Measurements from ENCODE around the gene MEI1. TPM values are rescaled to one million over a fixed set of nuclear protein-coding genes. Genes with fewer than 3 reads are reported as not detected.
"Not testable (repeated sequence)": the region's sequence is repeated elsewhere in the genome, so short reads cannot be mapped to it uniquely, and the experiment has no call there.

The MEI1 gene
- total RNA-seq, 3 donors from 2014 or later (not counting 1 experiment from before 2014, with no cell fraction given): 44.7 to 75.6 (median 50.3) TPM

DNA sequence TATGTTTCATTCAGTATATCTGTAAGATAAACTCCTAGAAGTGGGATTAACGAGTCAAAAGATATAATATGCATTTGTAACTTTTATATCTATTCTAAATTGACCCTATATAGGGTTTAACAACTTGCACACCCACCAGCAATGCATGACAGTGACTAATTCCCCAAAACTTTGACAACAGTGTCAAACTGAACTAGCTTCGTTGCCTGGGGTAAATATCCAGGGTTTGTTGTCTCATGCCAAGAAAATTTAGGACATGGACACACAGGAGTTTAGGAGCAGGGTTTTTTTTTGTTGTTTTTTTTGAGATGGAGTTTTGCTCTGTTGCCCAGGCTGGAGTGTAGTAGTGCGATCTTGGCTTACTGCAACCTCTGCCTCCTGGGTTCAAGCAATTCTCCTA, 15.7 kb upstream of the MEI1 start:
- Histone ChIP-seq H3K36me3 (ENCODE audit: control insufficient read depth, insufficient read depth, low read length) (peaks cover 20% of the 10 kb centered on the region), H3K9me3 (ENCODE audit: control insufficient read depth, insufficient read depth, low read length) (no peaks in the 10 kb centered on the region), H3K4me1 (ENCODE audit: control insufficient read depth, insufficient read depth, low read length) (peaks cover 20% of the 10 kb centered on the region), H3K4me3 (ENCODE audit: low read length) (no peak overlapping the region), H3K27ac (ENCODE audit: low read length) (no peak overlapping the region), H3K27me3 (ENCODE audit: control insufficient read depth, insufficient read depth, low read length) (no peaks in the 10 kb centered on the region)
- H3K36me3 Mint-ChIP-seq: no peaks in the 10 kb centered on the region
- peaks cover 20 to 21% of the 10 kb centered on the region in 2 donors for H3K4me1 Mint-ChIP-seq
- DNase-seq: no peak
- no peak for ATAC-seq
- peak overlapping the region; percentile 94 to 98 for H3K27ac Mint-ChIP-seq
- intact Hi-C loops (cut with micrococcal nuclease): no loop called here
- H3K9me3 Mint-ChIP-seq: no peaks in the 10 kb centered on the region
- 83% methylated on average over 1 of the region's 3 CpGs for WGBS (ENCODE audit: insufficient coverage)
- H3K27me3 Mint-ChIP-seq (ENCODE audit: low read depth in 2 of 2): no peaks in the 10 kb centered on the region
- H3K4me3 Mint-ChIP-seq: peak overlapping the region; percentile 40
- TF ChIP-seq, protein P1, sequence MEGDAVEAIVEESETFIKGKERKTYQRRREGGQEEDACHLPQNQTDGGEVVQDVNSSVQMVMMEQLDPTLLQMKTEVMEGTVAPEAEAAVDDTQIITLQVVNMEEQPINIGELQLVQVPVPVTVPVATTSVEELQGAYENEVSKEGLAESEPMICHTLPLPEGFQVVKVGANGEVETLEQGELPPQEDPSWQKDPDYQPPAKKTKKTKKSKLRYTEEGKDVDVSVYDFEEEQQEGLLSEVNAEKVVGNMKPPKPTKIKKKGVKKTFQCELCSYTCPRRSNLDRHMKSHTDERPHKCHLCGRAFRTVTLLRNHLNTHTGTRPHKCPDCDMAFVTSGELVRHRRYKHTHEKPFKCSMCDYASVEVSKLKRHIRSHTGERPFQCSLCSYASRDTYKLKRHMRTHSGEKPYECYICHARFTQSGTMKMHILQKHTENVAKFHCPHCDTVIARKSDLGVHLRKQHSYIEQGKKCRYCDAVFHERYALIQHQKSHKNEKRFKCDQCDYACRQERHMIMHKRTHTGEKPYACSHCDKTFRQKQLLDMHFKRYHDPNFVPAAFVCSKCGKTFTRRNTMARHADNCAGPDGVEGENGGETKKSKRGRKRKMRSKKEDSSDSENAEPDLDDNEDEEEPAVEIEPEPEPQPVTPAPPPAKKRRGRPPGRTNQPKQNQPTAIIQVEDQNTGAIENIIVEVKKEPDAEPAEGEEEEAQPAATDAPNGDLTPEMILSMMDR (IDR thresholded peaks at IDR 0.05): no peak

DNA sequence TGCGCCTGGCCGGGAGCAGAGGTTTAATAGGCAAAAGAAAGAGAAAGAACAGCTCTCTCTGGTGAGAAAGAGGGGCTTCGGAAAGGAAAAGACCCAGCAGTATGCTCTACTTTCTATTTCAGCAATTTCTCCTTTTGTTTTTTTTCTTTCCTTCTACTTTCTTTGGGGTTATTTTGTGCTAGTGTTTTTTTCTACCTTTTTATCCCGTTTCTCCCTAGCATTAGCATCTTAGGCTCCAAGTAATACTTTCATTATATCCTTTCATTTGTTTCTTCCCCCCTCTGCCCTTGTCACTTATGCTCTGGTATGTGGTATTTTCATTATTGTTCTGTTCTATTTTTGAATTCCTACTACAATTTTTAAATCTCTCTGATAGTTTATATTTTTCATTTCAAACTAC, 15.1 kb upstream of the MEI1 start:
- no peak overlapping the region for H3K27ac ChIP-seq (ENCODE audit: low read length)
- no peaks in the 10 kb centered on the region for H3K27me3 ChIP-seq (ENCODE audit: control insufficient read depth, insufficient read depth, low read length)
- Mint-ChIP-seq H3K27me3 (ENCODE audit: low read depth in 2 of 2) (no peaks in the 10 kb centered on the region), H3K36me3 (no peaks in the 10 kb centered on the region), H3K9me3 (no peaks in the 10 kb centered on the region), H3K4me1 (peaks cover 24% of the 10 kb centered on the region in 2 donors), H3K27ac (peak overlapping the region in 1 of 2 donors; percentile 98), H3K4me3 (peak overlapping the region; percentile 0)
- intact Hi-C loops (cut with micrococcal nuclease): no loop called here
- ATAC-seq: no peak
- H3K36me3 ChIP-seq (ENCODE audit: control insufficient read depth, insufficient read depth, low read length): peaks cover 15% of the 10 kb centered on the region
- no peak overlapping the region for H3K4me3 ChIP-seq (ENCODE audit: low read length)
- TF ChIP-seq, protein P1 (IDR thresholded peaks at IDR 0.05): no peak
- no peaks in the 10 kb centered on the region for H3K9me3 ChIP-seq (ENCODE audit: control insufficient read depth, insufficient read depth, low read length)
- WGBS (ENCODE audit: insufficient coverage): 93% methylated on average over 2 of the region's 4 CpGs
- DNase-seq: no peak
- H3K4me1 ChIP-seq (ENCODE audit: control insufficient read depth, insufficient read depth, low read length): peaks cover 24% of the 10 kb centered on the region

DNA sequence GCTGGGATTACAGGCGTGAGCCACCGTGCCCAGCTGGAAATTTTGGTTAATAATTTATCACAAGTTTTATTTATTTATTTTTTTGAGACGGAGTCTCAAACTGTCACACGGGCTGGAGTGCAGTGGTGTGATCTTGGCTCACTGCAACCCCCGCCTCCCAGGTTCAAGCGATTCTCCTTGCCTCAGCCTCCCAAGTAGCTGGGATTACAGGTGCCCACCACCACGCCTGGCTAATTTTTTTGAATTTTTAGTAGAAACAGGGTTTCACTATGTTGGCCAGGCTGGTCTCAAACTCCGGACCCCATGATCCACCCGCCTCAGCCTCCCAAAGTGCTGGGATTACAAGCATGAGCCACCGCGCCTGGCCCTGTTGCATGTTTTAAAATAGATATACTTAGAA, 12.4 kb upstream of the MEI1 start:
- H3K27ac ChIP-seq (ENCODE audit: low read length); H3K36me3 Mint-ChIP-seq; H3K27me3 Mint-ChIP-seq (ENCODE audit: low read depth in 2 of 2); DNase-seq; ATAC-seq; H3K36me3 ChIP-seq (ENCODE audit: control insufficient read depth, insufficient read depth, low read length); H3K4me3 ChIP-seq (ENCODE audit: low read length); H3K9me3 Mint-ChIP-seq; intact Hi-C loops (cut with micrococcal nuclease); H3K27me3 ChIP-seq (ENCODE audit: control insufficient read depth, insufficient read depth, low read length); H3K9me3 ChIP-seq (ENCODE audit: control insufficient read depth, insufficient read depth, low read length): not testable (repeated sequence)
- H3K27ac Mint-ChIP-seq: peak overlapping the region in 1 of 2 donors; percentile 98
- H3K4me1 Mint-ChIP-seq: peaks cover 24 to 28% of the 10 kb centered on the region in 2 donors
- H3K4me3 Mint-ChIP-seq: peak overlapping the region; percentile 97
- H3K4me1 ChIP-seq (ENCODE audit: control insufficient read depth, insufficient read depth, low read length): peaks cover 24% of the 10 kb centered on the region
- WGBS (ENCODE audit: insufficient coverage): 97% methylated on average over 9 of the region's 11 CpGs

DNA sequence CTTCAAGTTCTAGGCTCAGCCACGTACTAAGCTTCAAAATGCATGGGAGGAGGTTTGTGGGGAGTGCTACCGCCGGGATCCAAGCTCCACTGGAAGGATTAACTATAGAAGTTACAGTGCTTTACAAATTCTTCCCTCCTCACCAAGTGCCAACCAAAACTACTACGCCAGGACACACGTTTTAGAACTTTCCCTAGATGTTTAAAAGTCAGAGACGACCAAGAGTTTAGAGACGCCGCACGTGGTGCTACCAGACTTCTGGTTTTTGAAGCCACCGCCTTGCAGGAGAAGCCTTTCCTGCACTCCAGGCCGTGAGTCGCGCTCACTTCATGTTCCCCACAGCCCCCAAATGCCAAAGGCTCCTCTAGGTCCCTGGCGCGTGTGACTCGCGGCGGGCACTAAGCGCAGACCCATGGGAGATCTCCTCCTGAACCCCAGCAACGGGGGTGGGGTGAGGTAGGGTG, 11.4 kb upstream of the MEI1 start:
- no peaks in the 10 kb centered on the region for H3K36me3 Mint-ChIP-seq
- peak overlapping the region; percentile 97 for H3K4me3 Mint-ChIP-seq
- H3K9me3 Mint-ChIP-seq: no peaks in the 10 kb centered on the region
- peak overlapping the region; percentile 97 to 98 for H3K27ac Mint-ChIP-seq
- Histone ChIP-seq H3K27ac (ENCODE audit: low read length) (peak overlapping the region; percentile 100), H3K4me3 (ENCODE audit: low read length) (peak overlapping the region; percentile 92), H3K27me3 (ENCODE audit: control insufficient read depth, insufficient read depth, low read length) (no peaks in the 10 kb centered on the region), H3K36me3 (ENCODE audit: control insufficient read depth, insufficient read depth, low read length) (no peaks in the 10 kb centered on the region), H3K9me3 (ENCODE audit: control insufficient read depth, insufficient read depth, low read length) (no peaks in the 10 kb centered on the region), H3K4me1 (ENCODE audit: control insufficient read depth, insufficient read depth, low read length) (peaks cover 21% of the 10 kb centered on the region)
- DNase-seq (peak in 1 of 2 donors; percentile 48), ATAC-seq (peak; percentile 2 to 9 (median 3))
- WGBS (ENCODE audit: insufficient coverage): under 1% methylated on average over 20 of the region's 20 CpGs
- intact Hi-C loops (cut with micrococcal nuclease): loop anchor here (2.0 kb wide), 1 partner anchor 21 kb away; no protein-coding TSS in a partner anchor
- H3K4me1 Mint-ChIP-seq: peaks cover 19 to 23% of the 10 kb centered on the region in 2 donors
- TF ChIP-seq, protein P1 (IDR thresholded peaks at IDR 0.05): no peak
- H3K27me3 Mint-ChIP-seq (ENCODE audit: low read depth in 2 of 2): no peaks in the 10 kb centered on the region
